GM18507 (cell line): ENCODE measurements around the gene SIN3A.
A peak's percentile ranks its signal among the peaks of the same experiment; 100 is the strongest.
"Not testable (repeated sequence)": the region's sequence is repeated elsewhere in the genome, so short reads cannot be mapped to it uniquely, and the experiment has no call there.

ENCODE experiments used
- DNase-seq: peaks from one replicate; pipeline ENCODE4 v3.0.0; 2011; ENCODE audit warnings: low read depth; ENCODE audit not compliant: insufficient read length; ENCODE audit errors: extremely low spot score
- FAIRE-seq: peaks from 2 replicates; lab custom pipeline; 2011; peaks lifted over from hg19 to GRCh38; lab: Jason Lieb, UNC

The SIN3A gene

GRCh38 chr15:75360391-75360790, 91.1 kb downstream of the SIN3A start:
- FAIRE-seq = no peak
- no peak for DNase-seq

DNA sequence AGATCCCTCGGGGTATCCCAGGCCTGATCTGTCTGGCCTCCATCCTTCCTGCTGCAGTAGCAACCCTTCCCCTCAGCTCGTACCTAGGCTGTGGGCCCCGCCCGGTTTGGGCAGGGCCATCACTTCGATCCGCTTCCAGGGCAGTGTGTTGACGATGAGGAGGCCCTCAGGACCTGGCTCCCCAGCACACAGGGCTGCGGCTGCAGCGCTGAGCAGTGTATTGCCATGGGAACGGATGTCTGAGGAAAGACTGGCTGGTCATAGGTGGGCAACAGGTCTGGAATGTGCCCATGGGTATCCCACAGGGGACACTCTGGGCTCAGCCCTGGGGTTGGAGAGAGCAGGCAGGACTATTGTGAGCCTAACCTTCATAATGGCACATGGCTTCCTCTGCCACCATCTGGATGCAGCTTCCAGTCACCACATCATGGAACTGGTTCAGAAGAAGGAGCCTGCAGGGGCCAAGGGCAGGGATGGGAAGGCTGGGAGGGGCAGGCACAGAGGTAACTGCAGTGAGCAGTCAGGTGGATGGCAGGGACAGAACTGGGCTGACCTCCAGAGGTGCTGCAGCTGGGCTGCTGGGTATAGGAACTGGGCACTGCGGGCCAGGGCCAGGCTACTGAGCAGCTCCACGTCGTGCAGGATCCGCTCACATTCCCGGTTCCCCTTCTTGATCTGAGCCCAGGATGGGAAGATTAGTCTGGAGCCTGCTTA, 91.8 kb downstream of the SIN3A start:
- no peak for FAIRE-seq
- DNase-seq = no peak

DNA sequence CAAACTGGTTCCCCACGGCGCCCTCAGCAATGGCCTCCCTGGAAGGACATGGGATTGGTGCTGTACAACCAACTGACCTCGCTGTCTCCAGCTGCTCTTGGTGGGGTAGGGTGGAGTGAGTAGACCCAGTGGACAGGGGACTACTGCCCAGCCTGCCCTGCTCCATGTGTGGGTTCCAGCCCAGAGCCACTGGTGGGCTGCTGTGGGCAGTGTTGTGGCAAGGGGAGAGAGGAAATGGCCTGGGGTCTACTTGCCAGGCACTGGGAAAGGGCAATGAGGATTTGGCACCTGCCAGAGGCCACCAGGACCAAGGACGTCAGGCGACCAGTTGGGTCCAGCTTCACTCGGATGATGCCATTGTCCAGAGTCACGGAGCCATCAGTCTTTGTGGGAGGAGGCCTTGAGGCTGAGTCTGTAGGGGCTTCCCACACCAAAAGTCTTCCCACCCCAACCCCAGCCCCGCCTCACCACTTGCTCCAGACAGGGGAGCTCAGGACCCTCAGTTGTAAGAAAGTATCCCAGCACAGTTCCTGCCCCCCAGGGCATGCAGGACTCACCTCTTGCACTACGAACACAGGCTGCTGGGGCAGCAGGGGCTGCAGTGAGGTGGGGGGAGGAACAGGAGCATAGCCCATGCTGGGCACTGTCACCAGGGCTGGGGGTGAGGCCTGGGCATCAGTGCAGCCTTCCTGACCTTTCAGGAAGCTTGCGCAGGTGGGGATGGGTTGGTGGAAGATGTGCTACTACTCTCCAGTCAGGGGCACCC, 92.5 kb downstream of the SIN3A start:
- FAIRE-seq (no peak), DNase-seq (no peak)

GRCh38 chr15:75357976-75358673, 93.4 kb downstream of the SIN3A start:
- no peak for DNase-seq
- no peak for FAIRE-seq

DNA sequence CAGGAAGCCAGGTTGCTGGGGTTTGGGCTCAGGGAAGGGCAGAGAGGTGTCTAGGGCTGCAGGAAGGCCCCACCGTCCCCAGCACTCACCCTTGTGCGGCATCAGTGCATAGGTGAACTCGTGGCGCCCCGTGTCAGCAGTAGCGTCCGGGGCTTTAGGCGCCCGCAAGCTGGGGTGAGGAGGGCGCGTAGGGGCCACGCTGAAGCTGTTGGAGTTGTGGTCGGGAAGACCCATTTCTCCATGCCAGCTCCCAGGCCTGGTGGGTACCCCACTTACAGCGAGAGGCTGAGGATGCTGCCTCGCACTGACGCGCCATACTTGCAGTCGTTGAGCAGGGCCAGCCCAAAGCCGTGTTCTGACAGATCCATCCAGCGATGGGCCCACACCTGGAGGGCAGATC, 95.0 kb downstream of the SIN3A start:
- DNase-seq (no peak), FAIRE-seq (no peak)

DNA sequence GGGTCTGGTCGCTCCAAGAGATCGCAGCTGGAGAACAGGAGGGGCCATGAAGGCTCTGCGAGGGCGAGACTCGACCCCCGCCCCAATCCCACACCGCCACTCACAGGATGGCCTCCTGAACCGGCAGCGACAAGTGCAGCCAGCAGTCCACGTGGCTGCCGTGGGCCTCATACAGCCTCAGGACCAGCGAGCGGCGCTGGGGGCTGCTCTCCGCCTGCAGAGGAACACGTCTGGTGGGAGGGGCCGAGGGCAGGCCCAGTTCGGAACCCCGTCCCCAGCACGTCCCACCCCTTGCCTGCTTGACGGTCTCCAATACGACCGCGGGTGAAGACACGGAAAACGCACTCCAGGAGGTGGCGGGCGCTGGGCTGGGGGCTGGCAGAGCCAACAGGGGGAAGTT, 95.5 kb downstream of the SIN3A start:
- DNase-seq (no peak), FAIRE-seq (no peak)

GRCh38 chr15:75355369-75355768, 96.1 kb downstream of the SIN3A start:
- FAIRE-seq = no peak
- no peak for DNase-seq

- FAIRE-seq (no peak), DNase-seq (no peak)
Observed at GRCh38 chr15:75354454-75354853, 97.0 kb downstream of the SIN3A start.

GRCh38 chr15:75353604-75354003, 97.9 kb downstream of the SIN3A start:
- DNase-seq (no peak), FAIRE-seq (no peak)

- FAIRE-seq = no peak
- no peak for DNase-seq
Observed at GRCh38 chr15:75352186-75353080, 99.1 kb downstream of the SIN3A start.

- no peak for DNase-seq
- no peak for FAIRE-seq
Observed at GRCh38 chr15:75350601-75351361, 100.7 kb downstream of the SIN3A start.

DNA sequence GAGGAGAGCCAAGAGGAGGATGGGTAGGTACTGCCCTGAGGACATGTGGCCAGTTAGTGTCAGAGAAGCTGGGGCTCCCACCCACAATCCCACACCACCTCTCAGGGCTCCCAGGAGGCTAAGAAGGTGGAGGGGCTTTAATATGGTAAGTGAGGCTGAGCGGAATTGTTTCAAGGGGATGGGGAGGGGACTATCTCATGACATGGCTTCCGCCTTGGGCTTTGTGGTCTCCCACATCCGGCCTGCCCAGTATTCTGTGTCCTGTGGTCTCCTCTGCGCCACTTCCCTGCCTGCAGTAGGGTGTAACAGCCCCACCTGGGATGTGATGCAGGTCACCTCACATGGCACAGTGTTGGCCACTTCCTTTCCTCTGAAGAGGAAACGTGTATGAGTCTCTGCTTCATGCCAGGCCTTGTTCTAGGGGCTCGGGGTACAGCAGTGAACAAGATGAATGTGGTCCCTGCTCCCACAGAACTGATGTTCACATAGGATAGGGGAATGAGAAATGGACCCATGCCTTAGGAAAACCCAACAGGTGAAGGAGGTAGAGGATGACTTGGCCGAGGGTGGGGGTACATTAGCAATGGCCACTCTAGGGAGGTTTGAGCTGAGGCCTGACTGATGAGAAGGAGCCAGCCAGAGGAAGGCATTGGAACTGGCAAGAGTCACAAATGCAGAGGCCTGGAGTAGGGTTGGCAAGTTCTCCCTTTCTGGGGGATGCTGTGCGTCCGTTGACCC, 101.5 kb downstream of the SIN3A start:
- DNase-seq (no peak), FAIRE-seq (peak; percentile 95)

GRCh38 chr15:75349351-75349669, 102.2 kb downstream of the SIN3A start:
- not testable (repeated sequence) for DNase-seq, FAIRE-seq

DNA sequence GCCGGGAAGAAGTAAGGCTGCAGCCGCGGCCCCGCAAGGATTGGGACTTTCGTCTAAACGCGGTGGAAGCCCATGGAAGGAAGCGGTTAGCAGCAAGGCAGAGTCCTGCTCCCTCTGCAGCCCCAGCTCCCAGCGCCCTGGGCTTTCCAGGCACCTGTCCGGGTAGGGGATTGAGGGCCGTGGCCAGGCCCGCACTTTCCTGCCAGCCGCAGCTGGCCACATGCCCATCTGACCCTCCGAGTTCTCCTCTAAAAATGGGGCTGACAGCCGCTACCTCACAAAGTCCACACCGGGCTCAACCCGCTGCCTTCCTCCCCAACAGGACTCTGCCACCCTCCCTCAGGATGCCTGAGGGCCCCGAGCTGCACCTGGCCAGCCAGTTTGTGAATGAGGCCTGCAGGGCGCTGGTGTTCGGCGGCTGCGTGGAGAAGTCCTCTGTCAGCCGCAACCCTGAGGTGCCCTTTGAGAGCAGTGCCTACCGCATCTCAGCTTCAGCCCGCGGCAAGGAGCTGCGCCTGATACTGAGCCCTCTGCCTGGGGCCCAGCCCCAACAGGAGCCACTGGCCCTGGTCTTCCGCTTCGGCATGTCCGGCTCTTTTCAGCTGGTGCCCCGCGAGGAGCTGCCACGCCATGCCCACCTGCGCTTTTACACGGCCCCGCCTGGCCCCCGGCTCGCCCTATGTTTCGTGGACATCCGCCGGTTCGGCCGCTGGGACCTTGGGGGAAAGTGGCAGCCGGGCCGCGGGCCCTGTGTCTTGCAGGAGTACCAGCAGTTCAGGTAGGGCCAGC, 102.7 kb downstream of the SIN3A start:
- no peak for FAIRE-seq
- no peak for DNase-seq

- DNase-seq (no peak), FAIRE-seq (no peak)
Observed at GRCh38 chr15:75348034-75348561, 103.4 kb downstream of the SIN3A start.

- FAIRE-seq (peak; percentile 15), DNase-seq (no peak)
Observed at GRCh38 chr15:75347222-75348033, 104.1 kb downstream of the SIN3A start.

DNA sequence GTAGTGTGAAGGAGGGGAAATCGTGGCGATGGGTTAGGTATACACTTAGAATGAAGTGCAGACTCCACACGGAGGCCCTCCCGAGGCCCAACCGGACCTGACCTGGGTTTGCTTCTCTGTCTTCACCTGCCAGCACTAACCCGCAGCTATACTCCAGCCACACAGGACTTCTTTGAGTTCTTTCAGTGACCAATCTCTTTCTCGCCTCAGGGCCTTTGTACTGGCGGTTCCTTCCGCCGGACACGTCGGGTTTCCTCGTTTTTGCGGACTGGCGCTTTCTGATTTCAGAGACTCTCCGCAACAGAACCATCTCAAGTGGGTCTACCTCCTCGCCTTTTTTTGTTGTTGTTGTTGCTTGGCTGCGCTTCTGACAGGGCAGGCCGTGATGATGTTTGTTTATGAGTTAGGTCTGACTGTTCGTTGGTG, 104.7 kb downstream of the SIN3A start, which contains the start of gene NEIL1:
TSS of gene NEIL1 (plus strand) at position 244 of the 426 bp plus-strand sequence. CDS start 1,867 bp downstream, outside the sequence.
- FAIRE-seq = peak; percentile 81
- no peak for DNase-seq
